ENCODE data around the gene PKIB.

GRCh38 chr6:122746688-122747087 lies 136.5 kb downstream of the PKIB start:
- no peak for TF ChIP-seq POLR2A (IDR thresholded peaks at IDR 0.05)
- no peak for TF ChIP-seq CTCF (IDR thresholded peaks at IDR 0.05)
